Right cardiac atrium (tissue), 5 donors: ENCODE results near the gene MYL3. TPM values are rescaled to one million over a fixed set of nuclear protein-coding genes. Genes with fewer than 3 reads are reported as not detected.
"Not testable (repeated sequence)": the region's sequence is repeated elsewhere in the genome, so short reads cannot be mapped to it uniquely, and the experiment has no call there.

Source experiments
- ATAC-seq, 2 donors: fragments of 200-7000 bp; cut with Tn5 transposase; one replicate each; pipeline versions ENCODE4 v1.8.0 to v1.9.1; 2020; ENCODE audit warnings: moderate library complexity in 2 of 2, mild to moderate bottlenecking in 1 of 2
- DNase-seq, 3 donors: peaks; one replicate each; pipeline ENCODE4 v3.0.0-alpha.2; 2020
- H3K27ac ChIP-seq: one replicate; pipeline ENCODE4 v1.5.1; 2013; ENCODE audit warnings: mild to moderate bottlenecking, low read length, control low read depth, moderate library complexity
- H3K27me3 ChIP-seq: one replicate; pipeline ENCODE4 v1.6.1; 2013; ENCODE audit not compliant: control insufficient read depth, insufficient read depth
- H3K4me1 ChIP-seq: one replicate; pipeline ENCODE4 v1.6.1; 2013; ENCODE audit warnings: low read length; ENCODE audit not compliant: control insufficient read depth, insufficient read depth
- H3K4me3 ChIP-seq: one replicate; pipeline ENCODE4 v1.5.1; 2013; ENCODE audit warnings: low read length, control low read depth
- H3K9me3 ChIP-seq: one replicate; pipeline ENCODE4 v1.6.1; 2013; ENCODE audit warnings: low read length; ENCODE audit not compliant: control insufficient read depth
- WGBS: extraction: QIAGEN DNeasy Blood & Tissue Kit; methylation state at CpG from one replicate; pipeline ENCODE4 v1.1.7; 2013; 5-methylcytosine and 5-hydroxymethylcytosine counted together
- intact Hi-C, 4 donors: fragments of 100-400 bp; cut with DNase I; formaldehyde crosslinking; loops; one replicate each; pipeline versions ENCODE4 v1.11.0 to v1.14.0; 2022 to 2023
- polyA plus RNA-seq: library from polyadenylated mRNA; stranded (reverse); fragments of 200-250 nt; gene quantifications from one replicate; pipeline ENCODE4 v1.2.3, GENCODE V29; 2013
- total RNA-seq, 4 donors: library from RNA; stranded (reverse); fragmentation: NEBNext Ultra II Directional; extraction: Animal tissue kit (Norgen Biotek cat#: 25700); gene quantifications; one replicate each; pipeline ENCODE4 v1.2.1, GENCODE V29; 2021
- donor health status: healthy with polysubstance abuse.
- donor health status: DM: no; HTN: yes; CAD: no.
- donor health status: DM: no; HTN: no; CAD: no.
- donor health status: DM: no; HTN: yes; CAD: no; lungs with severe emphysema.
- donor health status: DM: yes; HTN: yes; CAD: no.

Gene MYL3
- total and polyA plus RNA-seq, 5 donors, result 42.7 to 1,012 (median 428) TPM

DNA sequence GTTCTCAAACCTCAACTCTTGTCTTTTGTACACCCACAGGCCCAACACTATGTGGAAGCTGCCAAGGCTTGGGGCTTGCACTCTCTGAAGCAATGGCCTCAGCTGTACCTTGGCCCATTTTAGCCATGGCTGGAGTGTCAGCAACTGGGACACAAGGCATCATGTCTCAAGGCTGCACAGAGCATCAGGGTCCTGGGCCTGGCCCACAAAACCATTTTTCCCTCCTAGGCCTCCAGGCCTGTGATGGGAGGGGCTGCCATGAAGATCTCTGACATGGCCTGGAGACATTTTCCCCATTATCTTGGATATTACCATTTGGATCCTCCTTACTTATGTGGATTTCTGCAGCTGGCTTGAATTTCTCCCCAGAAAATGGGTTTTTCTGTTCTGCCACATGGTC lies 39.9 kb downstream of the MYL3 start:
- H3K27ac ChIP-seq, ATAC-seq, intact Hi-C loops, DNase-seq, H3K4me1 ChIP-seq, H3K27me3 ChIP-seq, H3K4me3 ChIP-seq, H3K9me3 ChIP-seq: not testable (repeated sequence)

GRCh38 chr3:46821553-46821952 lies 41.7 kb downstream of the MYL3 start:
- Histone ChIP-seq H3K4me3 (no peak overlapping the region), H3K4me1 (no peaks in the 10 kb centered on the region), H3K27ac (no peak overlapping the region), H3K9me3 (no peaks in the 10 kb centered on the region), H3K27me3 (no peaks in the 10 kb centered on the region)
- DNase-seq, result no peak
- no peak for ATAC-seq
- intact Hi-C loops, result no loop called here
- WGBS, result 78% methylated on average over 1 of the region's 1 CpG

DNA sequence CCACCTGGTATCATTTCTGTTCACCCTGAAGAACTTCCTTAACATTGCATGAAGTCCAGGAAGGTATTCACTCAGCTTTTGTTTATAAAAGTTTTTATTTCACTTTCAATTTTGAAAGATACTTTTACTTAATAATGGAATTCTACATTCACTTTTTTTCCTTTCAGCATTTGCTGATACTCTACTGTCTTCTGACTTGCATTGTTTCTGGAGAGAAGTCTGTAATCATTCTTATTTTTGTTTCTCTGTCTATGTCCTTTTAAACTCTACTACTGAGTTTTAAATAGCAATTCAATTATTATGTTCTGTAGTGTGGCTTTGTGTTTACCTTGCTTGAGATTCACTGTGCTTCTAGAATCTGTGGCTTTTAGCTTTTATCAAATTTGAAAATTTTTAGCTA lies 42.4 kb downstream of the MYL3 start:
- H3K4me1 ChIP-seq, result no peaks in the 10 kb centered on the region
- ATAC-seq (no peak), DNase-seq (no peak)
- H3K27me3 ChIP-seq, result no peaks in the 10 kb centered on the region
- H3K27ac ChIP-seq, result no peak overlapping the region
- intact Hi-C loops, result no loop called here
- H3K4me3 ChIP-seq, result no peak overlapping the region
- no peaks in the 10 kb centered on the region for H3K9me3 ChIP-seq

- DNase-seq (peak; percentile 84 to 94 (median 90)), ATAC-seq (peak; percentile 94 to 98)
- no peaks in the 10 kb centered on the region for H3K4me1 ChIP-seq
- no peaks in the 10 kb centered on the region for H3K27me3 ChIP-seq
- intact Hi-C loops, result no loop called here
- no peaks in the 10 kb centered on the region for H3K9me3 ChIP-seq
- 9% methylated on average over 46 of the region's 46 CpGs for WGBS
- H3K27ac ChIP-seq, result no peak overlapping the region
- peak overlapping the region; percentile 1 for H3K4me3 ChIP-seq
Observed at GRCh38 chr3:46812237-46812791, 50.9 kb downstream of the MYL3 start.

DNA sequence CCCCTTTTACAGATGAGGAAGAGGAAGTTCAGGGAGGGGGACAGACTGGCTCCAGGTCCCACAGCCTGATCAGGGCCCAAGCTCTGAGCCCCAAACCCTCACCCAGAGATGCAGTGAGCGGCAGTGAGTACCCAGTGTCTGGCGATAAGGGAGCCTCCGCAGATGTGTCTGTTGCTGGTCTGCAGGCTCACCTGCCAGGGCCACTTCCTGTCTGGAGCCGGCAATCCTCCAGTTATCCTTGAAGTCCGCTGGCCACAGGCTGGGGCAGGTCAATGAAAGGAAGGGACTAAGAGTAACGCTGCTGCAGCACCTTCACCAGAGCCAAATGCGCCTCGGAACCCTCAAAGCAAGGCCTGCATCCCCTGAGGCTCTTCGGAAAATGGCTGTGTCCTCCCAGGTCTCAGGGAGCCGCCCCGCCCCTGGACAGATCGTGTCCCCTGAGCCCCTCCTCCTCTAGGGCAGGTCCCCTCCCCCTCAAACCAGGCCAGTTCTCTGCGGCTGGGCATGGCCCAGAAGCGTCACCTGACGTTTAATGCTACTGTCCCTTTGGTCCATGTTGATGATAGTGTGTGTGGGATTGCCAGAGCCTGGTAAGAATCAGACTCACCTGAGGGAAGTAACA lies 51.5 kb downstream of the MYL3 start:
- Histone ChIP-seq H3K4me3 (no peak overlapping the region), H3K9me3 (no peaks in the 10 kb centered on the region), H3K4me1 (no peaks in the 10 kb centered on the region), H3K27me3 (no peaks in the 10 kb centered on the region), H3K27ac (no peak overlapping the region)
- intact Hi-C loops, result no loop called here
- peak; percentile 46 to 47 for ATAC-seq
- WGBS, result 49% methylated on average over 15 of the region's 15 CpGs
- DNase-seq, result no peak

GRCh38 chr3:46808766-46809165 lies 54.5 kb downstream of the MYL3 start:
- ATAC-seq, result not testable (repeated sequence)

More at GRCh38 chr3:46808766-46809165, 54.5 kb downstream of the MYL3 start:
- intact Hi-C loops, result loop anchor here in 1 of 4 donors (10.0 kb wide), 1 partner anchor 54 kb away; no protein-coding TSS in a partner anchor
- WGBS, result 72% methylated on average over 6 of the region's 6 CpGs
- not testable (repeated sequence) for H3K4me3 ChIP-seq, DNase-seq, H3K27me3 ChIP-seq, H3K4me1 ChIP-seq, H3K9me3 ChIP-seq, H3K27ac ChIP-seq

Other genes starting within 250 kb of the MYL3 start
- gene ALS2CL, start 169.8 kb downstream of the MYL3 start, total RNA-seq, result 10 to 100 TPM; 16.1 to 33.1 (median 19.0) TPM
- gene ALS2CL, start 169.8 kb downstream of the MYL3 start, polyA plus RNA-seq, result 18.8 TPM
- under 1 TPM; 0.40 to 0.76 (median 0.65) TPM for gene TMIE, start 162.1 kb downstream of the MYL3 start, total RNA-seq
- 0.95 TPM for gene TMIE, start 162.1 kb downstream of the MYL3 start, polyA plus RNA-seq
- gene PRSS50, start 145.6 kb downstream of the MYL3 start, total RNA-seq, result under 1 TPM in 2 of 4 donors, not detected in 2; 0.12 to 0.31 TPM
- 0.14 TPM for gene PRSS50, start 145.6 kb downstream of the MYL3 start, polyA plus RNA-seq
- gene PTH1R, start 14.3 kb upstream of the MYL3 start, total RNA-seq, result 10 to 100 TPM in 3 of 4 donors, 1 to 10 TPM in 1; 9.3 to 15.6 (median 12.6) TPM
- 18.5 TPM for gene PTH1R, start 14.3 kb upstream of the MYL3 start, polyA plus RNA-seq
- 10 to 100 TPM; 31.2 to 37.7 (median 34.2) TPM for gene CCDC12, start 113.3 kb upstream of the MYL3 start, total RNA-seq
- gene CCDC12, start 113.3 kb upstream of the MYL3 start, polyA plus RNA-seq, result 58.0 TPM
- 10 to 100 TPM; 15.9 to 20.1 (median 17.3) TPM for gene NBEAL2, start 116.2 kb upstream of the MYL3 start, total RNA-seq
- 13.7 TPM for gene NBEAL2, start 116.2 kb upstream of the MYL3 start, polyA plus RNA-seq